ENCODE measurements around the gene BACE2.

GRCh38 chr21:41201385-41201784 lies 33.4 kb downstream of the BACE2 start:
- TF ChIP-seq CTCF (IDR thresholded peaks at IDR 0.05) (no peak), POLR2A (IDR thresholded peaks at IDR 0.05) (no peak)
